HG03045 (cell line): Measurements from ENCODE around the gene SSX2IP.
"Not testable (repeated sequence)": the region's sequence is repeated elsewhere in the genome, so short reads cannot be mapped to it uniquely, and the experiment has no call there.

Experiments
- ATAC-seq: cut with Tn5 transposase; IDR thresholded peaks from one replicate; pipeline ENCODE4 v1.9.1; 2021; ENCODE audit warnings: mild to moderate bottlenecking, moderate library complexity; ENCODE audit not compliant: unreplicated experiment

SSX2IP gene

GRCh38 chr1:84682047-84682446 is 8.2 kb downstream of the SSX2IP start:
- no peak for ATAC-seq

GRCh38 chr1:84677415-84678099 is 12.7 kb downstream of the SSX2IP start:
- ATAC-seq = no peak

- ATAC-seq = no peak
Observed at GRCh38 chr1:84675631-84676030, 14.6 kb downstream of the SSX2IP start.

GRCh38 chr1:84675106-84675505 is 15.2 kb downstream of the SSX2IP start:
- ATAC-seq = no peak

- no peak for ATAC-seq
Observed at GRCh38 chr1:84674705-84675104, 15.6 kb downstream of the SSX2IP start.

- no peak for ATAC-seq
Observed at GRCh38 chr1:84674021-84674420, 16.2 kb downstream of the SSX2IP start.

- ATAC-seq = no peak
Observed at GRCh38 chr1:84672080-84672854, 18.0 kb downstream of the SSX2IP start.

GRCh38 chr1:84669831-84670230 is 20.4 kb downstream of the SSX2IP start:
- no peak for ATAC-seq

GRCh38 chr1:84668185-84668584 is 22.1 kb downstream of the SSX2IP start:
- no peak for ATAC-seq

- ATAC-seq = no peak
Observed at GRCh38 chr1:84665703-84666317, 24.5 kb downstream of the SSX2IP start.

- ATAC-seq = no peak
Observed at GRCh38 chr1:84653130-84653677, 37.1 kb downstream of the SSX2IP start.

GRCh38 chr1:84644472-84644871 is 45.8 kb downstream of the SSX2IP start:
- ATAC-seq = no peak

GRCh38 chr1:84643183-84643582 is 47.1 kb downstream of the SSX2IP start:
- no peak for ATAC-seq

GRCh38 chr1:84642774-84643173 is 47.5 kb downstream of the SSX2IP start:
- ATAC-seq = no peak

GRCh38 chr1:84639731-84640130 is 50.5 kb downstream of the SSX2IP start:
- ATAC-seq = not testable (repeated sequence)

GRCh38 chr1:84635429-84635828 is 54.8 kb downstream of the SSX2IP start:
- ATAC-seq = no peak

- no peak for ATAC-seq
Observed at GRCh38 chr1:84634536-84635205, 55.6 kb downstream of the SSX2IP start.

GRCh38 chr1:84632673-84633434 is 57.4 kb downstream of the SSX2IP start:
- no peak for ATAC-seq

- ATAC-seq = no peak
Observed at GRCh38 chr1:84632137-84632536, 58.1 kb downstream of the SSX2IP start.

- no peak for ATAC-seq
Observed at GRCh38 chr1:84624876-84625275, 65.4 kb downstream of the SSX2IP start.
